Upper lobe of left lung (tissue), 6 donors: Measurements from ENCODE around the gene GRK5. TPM values are rescaled to one million over a fixed set of nuclear protein-coding genes. Genes with fewer than 3 reads are reported as not detected.

Experiments
- ATAC-seq, 2 donors: fragments of 200-7000 bp; cut with Tn5 transposase; one replicate each; pipeline ENCODE4 v1.9.1; 2022; ENCODE audit warnings: mild to moderate bottlenecking in 2 of 2, moderate library complexity in 2 of 2; ENCODE audit not compliant: low FRiP score in 2 of 2
- DNase-seq, 2 donors: peaks; one replicate each; pipeline ENCODE4 v3.0.0-alpha.2; 2019 to 2020
- H3K27ac ChIP-seq, 4 donors: fragments of 200-600 bp; sonication (generic); one replicate each; pipeline ENCODE4 v1.5.1; 2016 to 2019
- H3K27me3 ChIP-seq, 4 donors: fragments of 200-600 bp; sonication (generic); one replicate each; pipeline ENCODE4 v1.5.1; 2017 to 2019
- H3K36me3 ChIP-seq, 4 donors: fragments of 200-600 bp; sonication (generic); one replicate each; pipeline ENCODE4 v1.5.1; 2016 to 2019
- H3K4me1 ChIP-seq, 4 donors: fragments of 200-600 bp; sonication (generic); one replicate each; pipeline ENCODE4 v1.5.1; 2018 to 2019
- H3K4me3 ChIP-seq, 4 donors: fragments of 200-600 bp; sonication (generic); one replicate each; pipeline ENCODE4 v1.5.1; 2017 to 2019; ENCODE audit warnings: mild to moderate bottlenecking in 2 of 4, moderate library complexity in 1 of 4
- H3K9me3 ChIP-seq, 4 donors: fragments of 200-600 bp; sonication (generic); one replicate each; pipeline ENCODE4 v1.5.1; 2018 to 2019
- EP300 ChIP-seq, 4 donors: sonication (generic); formaldehyde crosslinking; IDR thresholded peaks; one replicate each; pipeline ENCODE4 v1.5.1; 2017; ENCODE audit warnings: antibody characterized with exemption in 4 of 4, control low read depth in 2 of 4
- POLR2A ChIP-seq, 4 donors: fragments of 450-650 bp; IDR thresholded peaks; one replicate each; pipeline ENCODE4 v1.5.1; 2016 to 2017; ENCODE audit warnings: antibody characterized with exemption in 4 of 4, mild to moderate bottlenecking in 2 of 4
- POLR2AphosphoS5 ChIP-seq, 2 donors: sonication (generic); formaldehyde crosslinking; IDR thresholded peaks; one replicate each; pipeline ENCODE4 v1.5.1; 2017; ENCODE audit warnings: antibody characterized with exemption in 2 of 2
- WGBS, 2 donors: methylation state at CpG; one replicate each; pipeline ENCODE4 v1.1.5; 2017 to 2018; 5-methylcytosine and 5-hydroxymethylcytosine counted together
- total RNA-seq, 6 donors: library from RNA; depleted of rRNA in 4 of 6; stranded (reverse); fragments of >200 nt in 4 of 6; gene quantifications; one replicate each; pipeline versions ENCODE4 v1.1.0 to v1.2.1, GENCODE V29; 2016 to 2021
- TF ChIP-seq, protein P1 (sequence below), 6 experiments: fragments of 450-650 bp in 4 of 6; fragments of 200-600 bp in 2 of 6; sonication (generic) in 2 of 6; IDR thresholded peaks; one replicate each; pipeline ENCODE4 v1.5.1; 2016 to 2019; ENCODE audit warnings: antibody characterized with exemption in 6 of 6
- donor health status: DM: no; HTN: no; CAD: no; lungs with moderate emphysema.
- donor health status: DM: no; HTN: yes; CAD: no; lungs with severe emphysema.

GRK5 gene
- total RNA-seq, 6 donors from 2014 or later, result 38.6 to 80.9 (median 61.1) TPM

DNA sequence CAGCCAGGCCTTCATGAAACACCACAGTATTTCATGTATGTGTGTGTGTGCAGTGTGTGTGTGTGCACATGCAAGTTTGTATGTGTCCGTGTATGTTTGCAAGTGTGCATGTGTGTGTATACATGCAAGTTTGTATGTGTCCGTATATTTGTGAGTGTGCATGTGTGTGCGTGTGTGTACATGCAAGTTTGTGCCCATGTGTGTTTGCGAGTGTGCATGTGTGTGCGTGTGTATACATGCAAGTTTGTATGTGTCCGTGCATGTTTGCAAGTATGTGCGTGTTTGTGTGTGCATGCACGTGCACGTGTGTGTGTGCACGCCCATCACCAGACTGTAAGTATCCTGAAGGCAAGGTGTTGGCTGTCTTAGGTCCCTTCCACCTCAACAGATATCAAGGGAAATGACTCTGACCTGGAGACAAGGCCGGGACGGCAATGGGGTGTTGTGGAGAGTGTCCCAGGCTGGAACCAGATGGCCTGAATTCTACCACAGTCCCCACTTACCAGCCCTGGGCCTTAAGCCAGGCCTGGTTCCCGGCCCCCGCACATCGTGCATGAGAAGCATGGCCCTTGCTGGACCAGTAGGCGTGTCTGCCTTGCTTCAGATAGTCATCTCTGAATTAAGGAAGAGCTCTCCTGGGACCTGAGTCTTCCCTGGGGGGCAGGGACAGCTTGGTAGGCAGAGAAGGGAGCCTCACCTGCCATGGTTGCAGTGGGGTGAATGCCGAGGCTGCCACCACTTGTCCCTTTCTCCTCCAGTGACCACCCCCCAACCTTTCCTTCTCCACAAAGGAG, 140.0 kb downstream of the GRK5 start:
- H3K4me1 ChIP-seq, result peaks cover 30 to 40% (median 33%) of the 10 kb centered on the region in 4 donors
- WGBS, 2 donors, result 93 to 96% methylated on average over 16 to 17 of the region's 17 CpGs
- ATAC-seq, result no peak
- no peaks in the 10 kb centered on the region for H3K27me3 ChIP-seq
- TF ChIP-seq POLR2A (IDR thresholded peaks at IDR 0.05) (no peak), EP300 (IDR thresholded peaks at IDR 0.05) (no peak), POLR2AphosphoS5 (IDR thresholded peaks at IDR 0.05) (no peak)
- TF ChIP-seq, protein P1, sequence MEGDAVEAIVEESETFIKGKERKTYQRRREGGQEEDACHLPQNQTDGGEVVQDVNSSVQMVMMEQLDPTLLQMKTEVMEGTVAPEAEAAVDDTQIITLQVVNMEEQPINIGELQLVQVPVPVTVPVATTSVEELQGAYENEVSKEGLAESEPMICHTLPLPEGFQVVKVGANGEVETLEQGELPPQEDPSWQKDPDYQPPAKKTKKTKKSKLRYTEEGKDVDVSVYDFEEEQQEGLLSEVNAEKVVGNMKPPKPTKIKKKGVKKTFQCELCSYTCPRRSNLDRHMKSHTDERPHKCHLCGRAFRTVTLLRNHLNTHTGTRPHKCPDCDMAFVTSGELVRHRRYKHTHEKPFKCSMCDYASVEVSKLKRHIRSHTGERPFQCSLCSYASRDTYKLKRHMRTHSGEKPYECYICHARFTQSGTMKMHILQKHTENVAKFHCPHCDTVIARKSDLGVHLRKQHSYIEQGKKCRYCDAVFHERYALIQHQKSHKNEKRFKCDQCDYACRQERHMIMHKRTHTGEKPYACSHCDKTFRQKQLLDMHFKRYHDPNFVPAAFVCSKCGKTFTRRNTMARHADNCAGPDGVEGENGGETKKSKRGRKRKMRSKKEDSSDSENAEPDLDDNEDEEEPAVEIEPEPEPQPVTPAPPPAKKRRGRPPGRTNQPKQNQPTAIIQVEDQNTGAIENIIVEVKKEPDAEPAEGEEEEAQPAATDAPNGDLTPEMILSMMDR (IDR thresholded peaks at IDR 0.05), result no peak
- no peak overlapping the region for H3K27ac ChIP-seq
- H3K4me3 ChIP-seq, result no peak overlapping the region
- H3K36me3 ChIP-seq, result peaks cover 0 to 14% (median 0%) of the 10 kb centered on the region in 4 donors
- H3K9me3 ChIP-seq, result peaks cover 0 to 6% (median 1%) of the 10 kb centered on the region in 4 donors
- DNase-seq, result no peak

DNA sequence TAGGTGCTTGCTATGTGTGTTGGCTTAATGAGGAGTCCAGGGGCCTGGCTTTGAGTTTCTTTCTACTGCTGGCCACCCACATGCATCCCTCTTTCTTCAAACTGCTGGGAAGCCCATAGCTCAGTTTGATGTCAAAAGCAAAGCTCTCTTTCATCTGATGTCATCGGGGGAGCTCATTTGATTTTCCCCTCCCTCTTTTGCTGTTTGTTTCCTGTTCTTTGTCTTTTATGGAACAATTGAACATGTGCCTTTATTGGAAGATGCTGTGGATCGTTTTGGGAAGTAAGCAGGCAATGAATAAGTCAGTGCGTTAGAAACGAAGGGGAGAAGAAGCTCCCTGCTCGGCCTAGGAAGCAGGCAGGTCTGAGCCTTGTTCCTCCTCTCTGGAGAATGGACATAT, 140.7 kb downstream of the GRK5 start:
- WGBS, 2 donors, result 68 to 75% methylated on average over 5 of the region's 5 CpGs
- Histone ChIP-seq H3K27ac (peak overlapping the region in 2 of 4 donors; percentile 41 to 65), H3K36me3 (peaks cover 0 to 14% (median 0%) of the 10 kb centered on the region in 4 donors), H3K4me3 (no peak overlapping the region), H3K4me1 (peaks cover 25 to 35% (median 28%) of the 10 kb centered on the region in 4 donors), H3K9me3 (peaks cover 0 to 6% (median 1%) of the 10 kb centered on the region in 4 donors), H3K27me3 (no peaks in the 10 kb centered on the region)
- ATAC-seq, result no peak
- no peak for DNase-seq
- TF ChIP-seq POLR2A (IDR thresholded peaks at IDR 0.05) (no peak), EP300 (IDR thresholded peaks at IDR 0.05) (no peak), POLR2AphosphoS5 (IDR thresholded peaks at IDR 0.05) (no peak)
- TF ChIP-seq, protein P1 (IDR thresholded peaks at IDR 0.05), result no peak

GRCh38 chr10:119348516-119349240, 141.3 kb downstream of the GRK5 start:
- peak in 1 of 2 donors; percentile 66 for ATAC-seq

GRCh38 chr10:119349341-119349740, 142.0 kb downstream of the GRK5 start:
- peaks cover 0 to 14% (median 0%) of the 10 kb centered on the region in 4 donors for H3K36me3 ChIP-seq
- 60 to 79% methylated on average over 1 to 3 of the region's 5 CpGs for WGBS, 2 donors
- DNase-seq (no peak), ATAC-seq (no peak)
- no peak overlapping the region for H3K4me3 ChIP-seq
- peak overlapping the region in 3 of 4 donors; percentile 41 to 65 (median 61) for H3K27ac ChIP-seq
- peaks cover 0 to 6% (median 1%) of the 10 kb centered on the region in 4 donors for H3K9me3 ChIP-seq
- TF ChIP-seq EP300 (IDR thresholded peaks at IDR 0.05) (no peak), POLR2AphosphoS5 (IDR thresholded peaks at IDR 0.05) (no peak), POLR2A (IDR thresholded peaks at IDR 0.05) (no peak)
- TF ChIP-seq, protein P1 (IDR thresholded peaks at IDR 0.05), result no peak
- peaks cover 19 to 31% (median 27%) of the 10 kb centered on the region in 4 donors for H3K4me1 ChIP-seq
- no peaks in the 10 kb centered on the region for H3K27me3 ChIP-seq

More at GRCh38 chr10:119348516-119349240, 141.3 kb downstream of the GRK5 start:
- H3K4me1 ChIP-seq, result peaks cover 22 to 31% (median 27%) of the 10 kb centered on the region in 4 donors
- peaks cover 0 to 6% (median 1%) of the 10 kb centered on the region in 4 donors for H3K9me3 ChIP-seq
- H3K27me3 ChIP-seq, result no peaks in the 10 kb centered on the region
- H3K4me3 ChIP-seq, result no peak overlapping the region
- peaks cover 0 to 14% (median 0%) of the 10 kb centered on the region in 4 donors for H3K36me3 ChIP-seq
- no peak for DNase-seq
- WGBS, 2 donors, result 49 to 63% methylated on average over 12 to 14 of the region's 15 CpGs
- TF ChIP-seq POLR2A (IDR thresholded peaks at IDR 0.05), result no peak
- no peak for TF ChIP-seq EP300 (IDR thresholded peaks at IDR 0.05)
- TF ChIP-seq POLR2AphosphoS5 (IDR thresholded peaks at IDR 0.05), result no peak
- TF ChIP-seq, protein P1 (IDR thresholded peaks at IDR 0.05), result peak in 1 of 6 experiments; percentile 19
- peak overlapping the region in 3 of 4 donors; percentile 41 to 65 (median 61) for H3K27ac ChIP-seq
